ENCODE data around the gene BRCC3. TPM values are rescaled to one million over a fixed set of nuclear protein-coding genes. Genes with fewer than 3 reads are reported as not detected.
A peak's percentile ranks its signal among the peaks of the same experiment; 100 is the strongest.

BRCC3 gene
- total RNA-seq, 1 donor: 10.1 TPM

GRCh38 chrX:155028877-155029291, 42.4 kb upstream of the BRCC3 start:
- H3K79me2 ChIP-seq (ENCODE audit: insufficient read depth, low read length): peaks cover 19% of the 10 kb centered on the region
- peak overlapping the region; percentile 94 for H3K27ac ChIP-seq (ENCODE audit: low read depth, low read length)
- peak overlapping the region; percentile 2 for H3K4me2 ChIP-seq (ENCODE audit: insufficient read depth, low read length)
- H3K36me3 ChIP-seq (ENCODE audit: insufficient read depth, low read length): no peaks in the 10 kb centered on the region
- TF ChIP-seq, protein P1, sequence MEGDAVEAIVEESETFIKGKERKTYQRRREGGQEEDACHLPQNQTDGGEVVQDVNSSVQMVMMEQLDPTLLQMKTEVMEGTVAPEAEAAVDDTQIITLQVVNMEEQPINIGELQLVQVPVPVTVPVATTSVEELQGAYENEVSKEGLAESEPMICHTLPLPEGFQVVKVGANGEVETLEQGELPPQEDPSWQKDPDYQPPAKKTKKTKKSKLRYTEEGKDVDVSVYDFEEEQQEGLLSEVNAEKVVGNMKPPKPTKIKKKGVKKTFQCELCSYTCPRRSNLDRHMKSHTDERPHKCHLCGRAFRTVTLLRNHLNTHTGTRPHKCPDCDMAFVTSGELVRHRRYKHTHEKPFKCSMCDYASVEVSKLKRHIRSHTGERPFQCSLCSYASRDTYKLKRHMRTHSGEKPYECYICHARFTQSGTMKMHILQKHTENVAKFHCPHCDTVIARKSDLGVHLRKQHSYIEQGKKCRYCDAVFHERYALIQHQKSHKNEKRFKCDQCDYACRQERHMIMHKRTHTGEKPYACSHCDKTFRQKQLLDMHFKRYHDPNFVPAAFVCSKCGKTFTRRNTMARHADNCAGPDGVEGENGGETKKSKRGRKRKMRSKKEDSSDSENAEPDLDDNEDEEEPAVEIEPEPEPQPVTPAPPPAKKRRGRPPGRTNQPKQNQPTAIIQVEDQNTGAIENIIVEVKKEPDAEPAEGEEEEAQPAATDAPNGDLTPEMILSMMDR (IDR thresholded peaks at IDR 0.05; ENCODE audit: extremely low read depth, low read depth, low read length): no peak
- no peaks in the 10 kb centered on the region for H3K27me3 ChIP-seq (ENCODE audit: insufficient read depth, low read length)
- H3K4me3 ChIP-seq (ENCODE audit: insufficient read depth, low read length): no peak overlapping the region
- no peaks in the 10 kb centered on the region for H3K9me3 ChIP-seq (ENCODE audit: low read depth, low read length)
- DNase-seq (ENCODE audit: insufficient read length, low spot score, missing footprints): peak; percentile 69
- H3K4me1 ChIP-seq (ENCODE audit: insufficient read depth, low read length): peaks cover 8% of the 10 kb centered on the region
- H4K20me1 ChIP-seq (ENCODE audit: insufficient read depth, low read length): no peaks in the 10 kb centered on the region
- no peak overlapping the region for H2AFZ ChIP-seq (ENCODE audit: low read length)

GRCh38 chrX:155031657-155032056, 39.7 kb upstream of the BRCC3 start:
- H4K20me1 ChIP-seq (ENCODE audit: insufficient read depth, low read length): no peaks in the 10 kb centered on the region
- peaks cover 8% of the 10 kb centered on the region for H3K4me1 ChIP-seq (ENCODE audit: insufficient read depth, low read length)
- no peak overlapping the region for H3K4me3 ChIP-seq (ENCODE audit: insufficient read depth, low read length)
- H3K36me3 ChIP-seq (ENCODE audit: insufficient read depth, low read length): no peaks in the 10 kb centered on the region
- H2AFZ ChIP-seq (ENCODE audit: low read length): no peak overlapping the region
- no peak for DNase-seq (ENCODE audit: insufficient read length, low spot score, missing footprints)
- TF ChIP-seq, protein P1 (IDR thresholded peaks at IDR 0.05; ENCODE audit: extremely low read depth, low read depth, low read length): no peak
- no peak overlapping the region for H3K4me2 ChIP-seq (ENCODE audit: insufficient read depth, low read length)
- H3K9me3 ChIP-seq (ENCODE audit: low read depth, low read length): no peaks in the 10 kb centered on the region
- no peak overlapping the region for H3K27ac ChIP-seq (ENCODE audit: low read depth, low read length)
- no peaks in the 10 kb centered on the region for H3K27me3 ChIP-seq (ENCODE audit: insufficient read depth, low read length)
- H3K79me2 ChIP-seq (ENCODE audit: insufficient read depth, low read length): peaks cover 22% of the 10 kb centered on the region

- H3K4me3 ChIP-seq (ENCODE audit: insufficient read depth, low read length): no peak overlapping the region
- no peaks in the 10 kb centered on the region for H4K20me1 ChIP-seq (ENCODE audit: insufficient read depth, low read length)
- no peaks in the 10 kb centered on the region for H3K9me3 ChIP-seq (ENCODE audit: low read depth, low read length)
- TF ChIP-seq, protein P1 (IDR thresholded peaks at IDR 0.05; ENCODE audit: extremely low read depth, low read depth, low read length): no peak
- no peaks in the 10 kb centered on the region for H3K36me3 ChIP-seq (ENCODE audit: insufficient read depth, low read length)
- no peak overlapping the region for H3K27ac ChIP-seq (ENCODE audit: low read depth, low read length)
- peaks cover 17% of the 10 kb centered on the region for H3K79me2 ChIP-seq (ENCODE audit: insufficient read depth, low read length)
- H2AFZ ChIP-seq (ENCODE audit: low read length): no peak overlapping the region
- no peaks in the 10 kb centered on the region for H3K27me3 ChIP-seq (ENCODE audit: insufficient read depth, low read length)
- DNase-seq (ENCODE audit: insufficient read length, low spot score, missing footprints): no peak
- no peaks in the 10 kb centered on the region for H3K4me1 ChIP-seq (ENCODE audit: insufficient read depth, low read length)
- no peak overlapping the region for H3K4me2 ChIP-seq (ENCODE audit: insufficient read depth, low read length)
These were observed 35.6 kb upstream of the BRCC3 start for GRCh38 chrX:155035688-155036087.

DNA sequence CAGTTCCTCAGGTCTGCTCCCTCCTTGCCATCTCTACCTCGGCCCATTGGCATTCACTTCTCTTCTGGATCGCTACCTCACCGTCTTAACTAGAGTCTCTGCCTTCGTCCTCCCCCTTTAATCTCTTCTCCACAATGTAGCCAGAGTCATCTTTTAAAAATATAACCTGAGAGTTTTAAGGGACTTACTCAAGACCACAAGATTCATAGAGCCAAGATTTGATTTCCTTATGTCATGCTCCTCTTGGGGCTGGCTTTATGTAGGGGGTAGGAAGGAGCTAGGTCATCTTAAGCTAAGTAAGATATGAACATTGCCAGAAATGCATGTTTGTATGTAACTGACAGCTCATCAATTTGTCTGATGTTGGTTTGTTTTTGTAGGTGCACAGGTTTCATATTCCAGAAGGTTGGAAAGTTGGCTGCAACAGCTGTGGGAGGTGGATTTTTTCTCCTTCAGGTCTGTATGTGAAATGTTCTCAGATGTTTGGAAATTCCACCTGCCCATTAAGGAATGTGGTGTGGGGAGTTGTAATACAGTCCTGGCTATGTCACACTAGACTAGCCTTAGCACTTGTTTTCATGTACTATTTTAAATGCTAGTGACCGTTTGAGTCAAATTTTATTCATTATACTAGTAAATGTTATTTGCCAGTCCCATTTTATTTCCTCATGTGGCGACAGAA, 25.0 kb upstream of the BRCC3 start:
- H3K79me2 ChIP-seq (ENCODE audit: insufficient read depth, low read length): no peaks in the 10 kb centered on the region
- TF ChIP-seq, protein P1 (IDR thresholded peaks at IDR 0.05; ENCODE audit: extremely low read depth, low read depth, low read length): no peak
- H3K4me2 ChIP-seq (ENCODE audit: insufficient read depth, low read length): no peak overlapping the region
- H3K4me1 ChIP-seq (ENCODE audit: insufficient read depth, low read length): no peaks in the 10 kb centered on the region
- no peak overlapping the region for H2AFZ ChIP-seq (ENCODE audit: low read length)
- no peaks in the 10 kb centered on the region for H3K27me3 ChIP-seq (ENCODE audit: insufficient read depth, low read length)
- no peaks in the 10 kb centered on the region for H3K9me3 ChIP-seq (ENCODE audit: low read depth, low read length)
- H4K20me1 ChIP-seq (ENCODE audit: insufficient read depth, low read length): no peaks in the 10 kb centered on the region
- H3K4me3 ChIP-seq (ENCODE audit: insufficient read depth, low read length): no peak overlapping the region
- DNase-seq (ENCODE audit: insufficient read length, low spot score, missing footprints): no peak
- H3K27ac ChIP-seq (ENCODE audit: low read depth, low read length): no peak overlapping the region
- H3K36me3 ChIP-seq (ENCODE audit: insufficient read depth, low read length): no peaks in the 10 kb centered on the region

Data from osteoblast (primary cell).